Right ventricle myocardium superior (tissue), 1 donor: Measurements from ENCODE around the gene SRP54. TPM values are rescaled to one million over a fixed set of nuclear protein-coding genes. Genes with fewer than 3 reads are reported as not detected.
"Not testable (repeated sequence)": the region's sequence is repeated elsewhere in the genome, so short reads cannot be mapped to it uniquely, and the experiment has no call there.

ENCODE experiments used
- ATAC-seq: fragments of 200-7000 bp; cut with Tn5 transposase; one replicate; pipeline ENCODE4 v1.9.1; 2020; ENCODE audit warnings: mild to moderate bottlenecking; ENCODE audit not compliant: poor library complexity
- DNase-seq: peaks from one replicate; pipeline ENCODE4 v3.0.0-alpha.2; 2020
- intact Hi-C: fragments of 100-400 bp; cut with DNase I; formaldehyde crosslinking; loops from one replicate; pipeline ENCODE4 v1.11.2; 2022
- total RNA-seq: library from RNA; stranded (reverse); fragmentation: NEBNext Ultra II Directional; extraction: Animal tissue kit (Norgen Biotek cat#: 25700); gene quantifications from one replicate; pipeline ENCODE4 v1.2.1, GENCODE V29; 2021
- donor health status: DM: no; HTN: yes; CAD: no; lungs with severe emphysema.

SRP54 gene
- total RNA-seq, 1 donor from 2014 or later, result 26.4 TPM

GRCh38 chr14:35042632-35043031 is 59.8 kb downstream of the SRP54 start:
- no peak for DNase-seq
- ATAC-seq, result no peak
- intact Hi-C loops, result no loop called here

DNA sequence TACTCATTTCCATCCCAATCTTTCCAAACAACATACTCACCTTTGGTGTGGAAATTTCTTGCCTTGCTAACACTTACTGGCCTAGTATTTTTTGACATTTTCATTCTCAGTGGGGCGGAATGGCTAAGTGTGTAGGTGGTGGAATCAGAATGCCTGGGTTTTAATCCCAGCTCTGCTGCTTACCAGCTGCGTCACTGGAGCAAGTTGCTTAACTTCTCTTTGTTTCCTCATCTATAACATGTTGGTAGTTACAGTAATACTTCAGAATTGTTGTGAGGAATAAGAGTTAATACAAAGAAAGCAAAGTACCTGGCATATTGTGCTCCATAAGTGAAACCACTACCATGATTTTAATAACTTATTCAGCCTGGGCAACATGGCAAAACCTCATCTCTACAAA is 60.3 kb downstream of the SRP54 start:
- intact Hi-C loops, result no loop called here
- DNase-seq (no peak), ATAC-seq (no peak)

DNA sequence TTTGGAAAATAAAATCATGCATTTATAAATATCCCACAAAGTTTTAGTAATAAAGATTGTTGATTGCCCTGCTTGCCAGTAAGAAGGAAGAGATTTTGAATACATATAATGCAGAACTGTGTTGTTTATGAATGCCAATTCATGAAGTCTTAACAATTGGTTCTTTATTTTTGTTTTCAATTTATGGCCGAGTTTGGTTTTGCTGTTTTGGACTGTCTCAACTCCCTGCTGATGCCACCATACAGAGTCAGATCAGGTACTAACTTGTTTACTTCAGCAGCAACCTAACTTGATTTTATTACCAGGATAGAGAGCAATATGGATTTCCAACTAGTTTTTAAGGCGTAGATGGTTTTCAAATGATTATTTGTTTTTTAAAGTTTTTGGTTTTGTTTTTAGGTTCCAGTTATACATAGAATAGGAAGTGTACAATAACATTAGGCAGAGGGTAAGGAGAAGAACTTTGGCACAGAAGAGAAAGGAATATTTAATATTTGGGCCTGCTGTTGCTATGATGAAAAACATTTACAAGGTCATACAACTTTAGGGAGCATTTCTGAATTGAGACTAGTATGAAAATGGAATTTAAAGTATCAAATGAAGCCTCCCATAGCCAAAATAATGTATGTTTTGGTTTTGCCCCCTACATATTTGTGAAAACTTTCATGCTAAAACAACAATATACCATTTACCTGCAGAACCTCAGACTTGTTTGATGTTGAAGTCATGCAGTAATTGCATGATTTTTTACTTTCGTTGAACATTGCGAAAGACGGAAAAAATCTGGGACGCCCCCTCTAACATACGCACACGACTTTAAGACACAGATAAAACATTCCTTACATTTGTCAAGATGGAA is 62.4 kb downstream of the SRP54 start:
- intact Hi-C loops, result no loop called here
- DNase-seq (no peak), ATAC-seq (no peak)

DNA sequence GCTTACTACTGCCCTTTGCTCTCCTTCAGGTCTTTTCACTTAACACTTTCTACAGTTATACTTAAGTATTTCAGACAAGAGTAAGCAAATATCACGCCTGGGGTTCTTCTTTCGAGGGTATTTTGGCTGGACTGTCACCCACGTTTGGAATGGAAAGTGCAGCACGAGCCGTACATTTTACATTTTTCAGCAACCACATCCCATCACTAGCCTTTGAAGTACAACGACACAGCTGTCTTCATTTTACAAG is 62.9 kb downstream of the SRP54 start:
- intact Hi-C loops, result no loop called here
- ATAC-seq, result no peak
- no peak for DNase-seq

- intact Hi-C loops, result no loop called here
- peak; percentile 99 for DNase-seq
- ATAC-seq, result peak; percentile 99
These were observed 63.4 kb downstream of the SRP54 start, which contains the start of gene FAM177A1 for GRCh38 chr14:35046048-35046750. Gene FAM177A1 (plus strand): TSS chr14:35046272. CDS start chr14:35046464, 192 bp downstream.

DNA sequence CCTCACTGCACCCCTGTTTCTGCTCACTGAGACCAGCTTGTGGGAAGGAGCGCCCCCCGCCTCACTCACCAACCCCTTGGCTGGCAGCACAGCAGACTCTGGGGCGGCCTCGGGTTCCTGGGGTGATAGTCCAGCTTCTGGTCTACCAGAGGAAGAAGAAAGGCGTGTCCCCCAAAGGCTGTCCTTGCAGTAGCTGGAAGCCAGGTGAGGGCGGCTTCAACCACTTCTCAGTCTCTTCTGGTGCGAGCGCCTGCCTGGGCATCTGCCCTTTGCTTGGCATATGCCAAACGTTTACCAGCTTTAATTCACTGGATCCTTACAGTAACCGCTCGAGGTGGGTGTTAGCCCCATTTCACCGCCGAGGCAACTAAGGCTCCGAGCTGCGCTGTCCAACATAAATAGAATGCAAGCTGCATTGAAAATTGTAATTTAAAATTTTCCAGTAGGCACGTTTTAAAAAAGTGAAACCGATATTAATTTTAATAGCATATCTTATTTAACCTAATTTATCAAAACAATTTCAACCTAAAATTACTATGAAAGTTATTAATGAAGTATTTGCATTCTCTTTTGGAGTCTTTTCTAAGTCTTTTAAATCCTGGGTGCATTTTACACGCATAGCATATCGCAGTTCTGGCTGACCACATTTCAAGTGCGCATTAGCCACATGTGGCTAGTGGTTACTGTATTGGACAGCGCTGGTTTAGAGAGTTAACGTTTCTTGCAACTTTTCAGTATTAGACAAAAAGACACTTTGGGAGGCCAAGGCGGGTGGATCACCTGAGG is 64.2 kb downstream of the SRP54 start:
- peak; percentile 21 for ATAC-seq
- no peak for DNase-seq
- intact Hi-C loops, result no loop called here

- intact Hi-C loops, result no loop called here
- DNase-seq (no peak), ATAC-seq (no peak)
These were observed 65.3 kb downstream of the SRP54 start for GRCh38 chr14:35047976-35048513.

DNA sequence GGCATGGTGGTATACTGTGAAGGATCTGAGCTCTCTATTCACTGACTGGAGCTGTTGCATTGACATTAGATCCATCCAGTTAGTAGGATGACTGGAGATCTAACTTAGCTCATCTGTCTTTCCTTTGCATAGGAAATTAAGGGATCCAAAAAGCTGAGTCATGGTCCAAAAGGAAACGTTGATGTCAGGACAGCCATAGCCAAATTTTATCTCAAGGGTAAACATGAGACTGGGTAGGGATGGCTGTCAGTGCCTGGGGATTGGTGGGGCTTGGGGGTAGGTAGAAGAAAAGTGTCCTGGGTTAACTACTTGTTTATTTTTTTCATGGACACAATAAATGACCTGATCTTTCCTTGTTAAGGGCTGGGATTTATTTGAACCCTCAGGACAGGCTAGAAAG is 67.9 kb downstream of the SRP54 start:
- intact Hi-C loops, result no loop called here
- DNase-seq (no peak), ATAC-seq (no peak)

DNA sequence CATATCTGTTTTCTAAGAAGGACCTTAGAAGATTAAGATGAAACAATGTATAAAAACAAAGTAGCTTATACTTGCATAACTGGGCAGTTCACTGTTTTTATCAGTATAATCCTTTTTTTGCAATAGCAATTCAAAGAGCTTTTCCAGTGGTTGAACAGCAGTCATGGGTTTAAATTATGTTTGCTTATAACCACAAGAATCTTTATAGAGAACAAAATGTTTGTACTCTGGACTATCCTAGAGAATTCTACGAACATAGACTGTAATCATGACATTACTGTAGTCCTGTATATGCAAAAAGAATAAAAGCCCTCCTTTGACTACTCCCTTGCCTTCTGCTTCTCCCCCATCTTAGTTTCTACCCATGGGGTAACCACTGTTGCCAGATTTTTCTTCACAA is 69.0 kb downstream of the SRP54 start:
- DNase-seq (no peak), ATAC-seq (no peak)
- intact Hi-C loops, result no loop called here

- no peak for DNase-seq
- no peak for ATAC-seq
- intact Hi-C loops, result no loop called here
These were observed 69.8 kb downstream of the SRP54 start for GRCh38 chr14:35052637-35053036.

- ATAC-seq (peak; percentile 90), DNase-seq (peak; percentile 60)
- intact Hi-C loops, result not testable (repeated sequence)
These were observed 78.5 kb downstream of the SRP54 start for GRCh38 chr14:35061113-35061791.

DNA sequence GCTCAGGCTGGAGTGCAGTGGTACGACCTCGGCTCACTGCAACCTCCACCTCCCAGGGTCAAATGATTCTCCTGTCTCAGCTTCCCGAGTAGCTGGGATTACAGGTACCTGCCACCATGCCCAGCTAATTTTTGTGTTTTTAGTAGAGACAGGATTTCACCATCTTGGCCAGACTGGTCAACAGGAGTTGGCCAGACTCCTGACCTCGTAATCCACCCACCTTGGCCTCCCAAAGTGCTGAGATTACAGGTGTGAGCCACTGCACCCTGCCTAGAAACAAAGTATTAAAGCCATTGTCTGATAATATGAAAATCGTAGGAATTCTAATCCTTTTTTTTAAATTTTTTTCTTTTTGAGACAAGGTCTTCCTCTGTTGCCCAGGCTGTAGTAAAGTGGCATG is 82.9 kb downstream of the SRP54 start:
- DNase-seq, ATAC-seq, intact Hi-C loops: not testable (repeated sequence)

GRCh38 chr14:35068238-35069012 is 85.6 kb downstream of the SRP54 start:
- DNase-seq, result no peak
- intact Hi-C loops, result no loop called here
- no peak for ATAC-seq

- ATAC-seq, result no peak
- no peak for DNase-seq
- intact Hi-C loops, result no loop called here
These were observed 89.4 kb downstream of the SRP54 start for GRCh38 chr14:35072226-35072625.

DNA sequence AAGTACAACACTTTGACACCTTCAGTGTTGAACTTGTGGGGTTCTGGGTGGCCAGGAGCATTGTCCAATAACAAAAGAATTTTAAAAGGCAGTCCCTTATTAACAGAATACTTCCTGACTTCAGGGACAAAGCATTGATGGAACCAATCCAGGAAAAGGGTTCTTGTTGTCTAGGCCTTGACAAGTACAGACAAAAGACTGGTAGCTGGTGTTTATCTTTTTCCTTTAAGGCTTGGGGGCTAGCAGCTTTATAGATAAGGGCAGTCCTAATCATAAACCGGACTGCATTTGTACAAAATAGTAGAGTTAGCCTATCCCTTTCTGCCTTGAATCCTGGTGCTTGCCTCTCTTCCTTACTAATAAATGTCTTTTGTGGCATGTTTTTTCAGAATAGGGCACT is 90.7 kb downstream of the SRP54 start:
- ATAC-seq (no peak), DNase-seq (no peak)
- intact Hi-C loops, result no loop called here

DNA sequence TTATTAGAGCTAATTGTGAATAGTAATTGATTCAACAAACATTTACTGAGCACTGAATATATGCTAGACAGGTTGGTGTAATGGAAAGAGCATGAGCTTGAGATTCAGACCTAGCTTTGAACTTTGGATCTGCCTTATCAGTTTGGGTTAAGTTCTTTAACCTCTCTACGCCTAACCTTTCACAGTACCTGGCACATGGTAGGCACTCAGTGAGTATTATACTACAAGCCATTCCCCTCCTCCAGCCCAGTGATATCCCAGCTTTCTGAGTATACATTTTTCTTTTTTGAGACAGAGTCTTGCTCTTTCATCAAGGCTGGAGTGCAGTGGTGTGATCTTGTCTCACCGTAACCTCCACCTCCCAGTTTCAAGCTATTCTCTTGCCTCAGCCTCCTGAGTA is 95.3 kb downstream of the SRP54 start:
- peak; percentile 38 for ATAC-seq
- no peak for DNase-seq
- intact Hi-C loops, result no loop called here
